ENCODE results near the gene URB2. TPM values are rescaled to one million over a fixed set of nuclear protein-coding genes. Genes with fewer than 3 reads are reported as not detected.

Gene URB2
- total RNA-seq, 1 donor from 2014 or later: 3.5 TPM

- no peak overlapping the region for H3K4me3 ChIP-seq
- no peaks in the 10 kb centered on the region for H3K27me3 ChIP-seq (ENCODE audit: low read depth)
- peaks cover 35% of the 10 kb centered on the region for H3K36me3 ChIP-seq
- TF ChIP-seq, protein P1, sequence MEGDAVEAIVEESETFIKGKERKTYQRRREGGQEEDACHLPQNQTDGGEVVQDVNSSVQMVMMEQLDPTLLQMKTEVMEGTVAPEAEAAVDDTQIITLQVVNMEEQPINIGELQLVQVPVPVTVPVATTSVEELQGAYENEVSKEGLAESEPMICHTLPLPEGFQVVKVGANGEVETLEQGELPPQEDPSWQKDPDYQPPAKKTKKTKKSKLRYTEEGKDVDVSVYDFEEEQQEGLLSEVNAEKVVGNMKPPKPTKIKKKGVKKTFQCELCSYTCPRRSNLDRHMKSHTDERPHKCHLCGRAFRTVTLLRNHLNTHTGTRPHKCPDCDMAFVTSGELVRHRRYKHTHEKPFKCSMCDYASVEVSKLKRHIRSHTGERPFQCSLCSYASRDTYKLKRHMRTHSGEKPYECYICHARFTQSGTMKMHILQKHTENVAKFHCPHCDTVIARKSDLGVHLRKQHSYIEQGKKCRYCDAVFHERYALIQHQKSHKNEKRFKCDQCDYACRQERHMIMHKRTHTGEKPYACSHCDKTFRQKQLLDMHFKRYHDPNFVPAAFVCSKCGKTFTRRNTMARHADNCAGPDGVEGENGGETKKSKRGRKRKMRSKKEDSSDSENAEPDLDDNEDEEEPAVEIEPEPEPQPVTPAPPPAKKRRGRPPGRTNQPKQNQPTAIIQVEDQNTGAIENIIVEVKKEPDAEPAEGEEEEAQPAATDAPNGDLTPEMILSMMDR (IDR thresholded peaks at IDR 0.05; ENCODE audit: borderline replicate concordance): no peak
- H3K4me1 ChIP-seq: peaks cover 17% of the 10 kb centered on the region
- intact Hi-C loops (cut with micrococcal nuclease): no loop called here
- no peak for DNase-seq
- H3K9me3 ChIP-seq (replicated peaks): no peaks in the 10 kb centered on the region
- no peak overlapping the region for H3K27ac ChIP-seq (replicated peaks)
Observed at GRCh38 chr1:229614701-229615100, 11.3 kb upstream of the URB2 start.

GRCh38 chr1:229617351-229618100 lies 8.5 kb upstream of the URB2 start:
- no peak for DNase-seq
- intact Hi-C loops (cut with micrococcal nuclease): no loop called here
- Histone ChIP-seq H3K36me3 (peaks cover 9% of the 10 kb centered on the region), H3K4me3 (no peak overlapping the region), H3K9me3 (replicated peaks) (no peaks in the 10 kb centered on the region), H3K27me3 (ENCODE audit: low read depth) (no peaks in the 10 kb centered on the region), H3K27ac (replicated peaks) (no peak overlapping the region), H3K4me1 (peaks cover 42% of the 10 kb centered on the region)
- TF ChIP-seq, protein P1 (IDR thresholded peaks at IDR 0.05; ENCODE audit: borderline replicate concordance): no peak

- Histone ChIP-seq H3K27me3 (ENCODE audit: low read depth) (no peaks in the 10 kb centered on the region), H3K9me3 (replicated peaks) (no peaks in the 10 kb centered on the region), H3K36me3 (no peaks in the 10 kb centered on the region), H3K27ac (replicated peaks) (no peak overlapping the region), H3K4me1 (peaks cover 57% of the 10 kb centered on the region), H3K4me3 (no peak overlapping the region)
- TF ChIP-seq, protein P1 (IDR thresholded peaks at IDR 0.05; ENCODE audit: borderline replicate concordance): no peak
- intact Hi-C loops (cut with micrococcal nuclease): no loop called here
- no peak for DNase-seq
Observed at GRCh38 chr1:229619002-229619401, 7.0 kb upstream of the URB2 start.

DNA sequence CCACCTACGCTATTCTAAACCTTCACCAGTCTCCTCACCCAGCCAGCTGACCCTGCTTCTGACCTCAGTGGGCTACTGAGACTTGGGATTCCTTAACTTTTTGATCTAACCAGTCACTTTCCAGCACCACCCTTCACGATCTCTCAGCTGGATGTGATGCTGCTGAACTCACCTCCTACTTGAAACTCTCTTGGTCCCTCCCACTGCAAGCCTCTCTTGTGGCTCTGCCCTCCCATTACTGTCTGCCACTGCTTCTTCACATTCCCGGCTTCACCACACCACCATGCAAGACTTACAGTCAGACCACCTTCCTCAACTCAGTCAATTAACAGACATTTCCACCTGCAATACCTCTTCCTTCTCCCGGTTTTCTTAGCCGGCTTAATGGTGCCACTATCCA lies 6.4 kb upstream of the URB2 start:
- H3K4me1 ChIP-seq: peaks cover 63% of the 10 kb centered on the region
- no peak for DNase-seq
- no peak overlapping the region for H3K27ac ChIP-seq (replicated peaks)
- intact Hi-C loops (cut with micrococcal nuclease): loop anchor here (10.0 kb wide), 1 partner anchor 55 kb away; no protein-coding TSS in a partner anchor
- TF ChIP-seq, protein P1 (IDR thresholded peaks at IDR 0.05; ENCODE audit: borderline replicate concordance): no peak
- H3K4me3 ChIP-seq: no peak overlapping the region
- no peaks in the 10 kb centered on the region for H3K36me3 ChIP-seq
- H3K9me3 ChIP-seq (replicated peaks): no peaks in the 10 kb centered on the region
- H3K27me3 ChIP-seq (ENCODE audit: low read depth): no peaks in the 10 kb centered on the region

GRCh38 chr1:229620876-229621275 lies 5.2 kb upstream of the URB2 start:
- Histone ChIP-seq H3K4me1 (peaks cover 71% of the 10 kb centered on the region), H3K36me3 (no peaks in the 10 kb centered on the region), H3K4me3 (no peak overlapping the region), H3K27me3 (ENCODE audit: low read depth) (no peaks in the 10 kb centered on the region), H3K27ac (replicated peaks) (no peak overlapping the region), H3K9me3 (replicated peaks) (no peaks in the 10 kb centered on the region)
- TF ChIP-seq, protein P1 (IDR thresholded peaks at IDR 0.05; ENCODE audit: borderline replicate concordance): no peak
- DNase-seq: no peak
- intact Hi-C loops (cut with micrococcal nuclease): loop anchor here (10.0 kb wide), 1 partner anchor 56 kb away; no protein-coding TSS in a partner anchor
